ENCODE data around the gene BCL7B.
"Not testable (repeated sequence)": the region's sequence is repeated elsewhere in the genome, so short reads cannot be mapped to it uniquely, and the experiment has no call there.

BCL7B gene

DNA sequence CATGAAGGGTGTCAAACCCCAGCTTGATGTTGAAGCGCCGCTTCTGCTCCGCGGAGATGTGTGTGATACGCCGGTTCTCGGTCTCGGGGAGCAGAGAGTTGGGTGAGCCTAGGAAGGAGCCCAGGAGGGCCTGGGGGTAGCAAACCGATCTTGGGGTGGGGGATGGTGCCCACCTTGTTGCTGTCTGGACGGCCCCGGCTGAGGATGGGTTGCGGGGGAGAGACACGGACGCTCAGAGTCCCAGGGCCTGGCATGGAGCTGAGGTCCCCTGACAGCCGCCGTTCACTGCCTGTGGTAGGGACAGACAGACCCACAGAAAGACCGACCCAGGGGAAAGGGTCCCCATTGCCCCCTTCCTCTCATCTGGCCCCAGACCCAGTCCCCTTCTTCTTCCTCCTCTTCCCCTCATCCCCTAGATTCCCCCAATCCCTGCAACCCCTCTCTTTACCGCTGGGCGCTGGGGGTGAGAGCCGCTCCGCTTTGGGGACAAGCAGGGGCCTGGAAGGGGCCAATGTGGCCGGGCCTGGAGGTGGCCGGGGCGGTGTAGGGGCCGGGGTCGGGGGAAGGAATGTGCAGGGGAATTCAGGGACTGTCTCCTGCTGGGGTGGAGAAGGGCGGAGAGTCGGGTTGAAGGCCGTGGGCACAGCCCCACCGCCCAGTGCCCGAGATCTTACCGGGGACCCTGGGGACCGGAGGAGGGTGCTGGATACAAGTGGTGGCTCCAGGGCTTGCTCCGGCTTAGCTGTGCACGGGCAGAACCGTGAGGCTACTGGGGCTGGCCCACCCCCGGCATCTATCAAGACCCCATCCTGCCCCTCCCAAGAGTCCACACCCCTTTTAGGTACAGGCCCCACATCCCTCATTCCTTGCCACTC is 38.9 kb upstream of the BCL7B start:
- TF ChIP-seq, protein P1, sequence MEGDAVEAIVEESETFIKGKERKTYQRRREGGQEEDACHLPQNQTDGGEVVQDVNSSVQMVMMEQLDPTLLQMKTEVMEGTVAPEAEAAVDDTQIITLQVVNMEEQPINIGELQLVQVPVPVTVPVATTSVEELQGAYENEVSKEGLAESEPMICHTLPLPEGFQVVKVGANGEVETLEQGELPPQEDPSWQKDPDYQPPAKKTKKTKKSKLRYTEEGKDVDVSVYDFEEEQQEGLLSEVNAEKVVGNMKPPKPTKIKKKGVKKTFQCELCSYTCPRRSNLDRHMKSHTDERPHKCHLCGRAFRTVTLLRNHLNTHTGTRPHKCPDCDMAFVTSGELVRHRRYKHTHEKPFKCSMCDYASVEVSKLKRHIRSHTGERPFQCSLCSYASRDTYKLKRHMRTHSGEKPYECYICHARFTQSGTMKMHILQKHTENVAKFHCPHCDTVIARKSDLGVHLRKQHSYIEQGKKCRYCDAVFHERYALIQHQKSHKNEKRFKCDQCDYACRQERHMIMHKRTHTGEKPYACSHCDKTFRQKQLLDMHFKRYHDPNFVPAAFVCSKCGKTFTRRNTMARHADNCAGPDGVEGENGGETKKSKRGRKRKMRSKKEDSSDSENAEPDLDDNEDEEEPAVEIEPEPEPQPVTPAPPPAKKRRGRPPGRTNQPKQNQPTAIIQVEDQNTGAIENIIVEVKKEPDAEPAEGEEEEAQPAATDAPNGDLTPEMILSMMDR (IDR thresholded peaks at IDR 0.05): no peak
- no peak for DNase-seq (ENCODE audit: low spot score)
- Histone ChIP-seq H3K27ac (no peak overlapping the region), H3K4me3 (no peak overlapping the region)

DNA sequence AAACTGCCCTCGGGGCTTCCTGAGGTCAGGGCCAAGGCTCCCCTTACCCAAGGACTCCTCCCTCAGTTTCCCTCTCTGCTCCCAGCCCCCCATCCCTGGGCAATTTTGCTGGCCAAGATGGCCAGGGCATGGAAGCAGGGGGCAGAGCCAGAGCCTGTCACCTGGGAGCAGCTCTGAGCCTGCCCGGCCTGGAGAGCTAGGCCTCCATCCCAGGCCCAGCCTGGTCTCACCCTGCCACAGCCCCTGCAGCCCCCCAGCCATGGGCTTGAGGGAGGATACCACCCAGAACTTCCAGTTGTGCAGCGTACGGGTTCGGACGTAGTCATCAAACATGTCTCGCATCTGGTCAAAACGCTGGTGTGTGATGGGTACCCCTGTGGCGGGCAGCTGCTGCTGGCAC is 37.9 kb upstream of the BCL7B start:
- DNase-seq (ENCODE audit: low spot score): no peak
- Histone ChIP-seq H3K27ac (no peak overlapping the region), H3K4me3 (no peak overlapping the region)
- TF ChIP-seq, protein P1 (IDR thresholded peaks at IDR 0.05): no peak

DNA sequence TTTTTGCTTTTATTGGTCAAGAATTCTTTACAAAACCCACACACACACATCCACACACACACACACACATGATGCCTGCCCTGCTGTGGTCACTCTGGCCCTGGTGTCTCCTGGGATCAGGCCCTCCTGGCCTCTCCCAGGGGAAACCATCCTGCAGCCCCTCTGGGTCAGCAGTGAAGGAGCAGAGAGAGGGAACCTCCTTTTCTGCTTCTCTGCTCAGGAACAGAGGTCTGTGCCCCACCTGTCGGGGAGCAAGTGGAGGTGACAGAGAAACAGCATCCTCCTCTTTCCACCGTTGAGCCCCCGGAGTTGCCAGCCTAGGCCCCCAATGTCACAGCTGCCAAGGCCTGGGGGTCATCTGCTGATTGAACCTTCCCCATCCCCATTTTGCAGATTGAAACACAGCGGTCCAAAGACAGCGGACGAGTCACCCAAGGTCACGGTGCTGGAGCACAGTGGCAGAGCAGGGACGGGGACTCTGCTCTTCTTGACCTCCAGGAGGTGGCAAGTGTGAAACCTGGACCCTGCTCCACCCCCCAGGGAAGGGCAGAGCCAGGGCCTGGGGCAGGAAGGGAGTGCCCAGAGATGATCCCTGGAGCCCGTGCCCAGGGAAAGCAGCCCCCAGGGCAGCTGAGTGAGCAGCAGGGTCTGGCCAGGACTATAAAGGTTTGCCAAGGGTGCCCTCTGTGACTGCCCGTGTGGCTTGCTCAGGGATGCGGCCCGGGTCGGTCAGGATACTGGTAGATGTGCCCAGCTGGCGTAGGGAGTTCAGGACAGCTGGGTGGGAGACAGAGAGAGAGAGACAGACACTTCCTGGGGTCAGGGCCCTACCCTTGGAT is 35.9 kb upstream of the BCL7B start:
- TF ChIP-seq, protein P1 (IDR thresholded peaks at IDR 0.05): no peak
- no peak for DNase-seq (ENCODE audit: low spot score)
- no peak overlapping the region for H3K4me3 ChIP-seq
- H3K27ac ChIP-seq: no peak overlapping the region

DNA sequence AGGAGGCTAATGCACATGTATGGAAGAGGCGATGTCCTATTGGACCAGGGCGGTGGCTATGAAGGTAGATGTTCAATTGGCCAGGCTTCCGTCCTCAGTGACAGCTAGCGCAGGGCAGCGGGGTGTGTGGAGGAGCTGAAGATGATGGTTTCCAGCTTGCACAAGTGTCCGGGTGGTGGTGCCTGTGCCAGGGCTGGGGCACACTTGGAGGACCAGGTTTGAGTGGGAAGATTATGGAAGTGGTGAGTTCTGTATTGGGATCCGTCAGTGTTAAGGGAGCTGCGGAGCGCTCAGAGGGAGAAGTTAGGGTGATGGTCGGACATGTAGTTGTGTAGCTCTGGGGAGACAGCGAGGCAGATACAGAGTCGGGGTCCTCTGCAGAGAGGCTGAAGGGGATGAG is 29.4 kb upstream of the BCL7B start:
- TF ChIP-seq, protein P1 (IDR thresholded peaks at IDR 0.05): no peak
- H3K27ac ChIP-seq: no peak overlapping the region
- DNase-seq (ENCODE audit: low spot score): no peak
- H3K4me3 ChIP-seq: no peak overlapping the region

DNA sequence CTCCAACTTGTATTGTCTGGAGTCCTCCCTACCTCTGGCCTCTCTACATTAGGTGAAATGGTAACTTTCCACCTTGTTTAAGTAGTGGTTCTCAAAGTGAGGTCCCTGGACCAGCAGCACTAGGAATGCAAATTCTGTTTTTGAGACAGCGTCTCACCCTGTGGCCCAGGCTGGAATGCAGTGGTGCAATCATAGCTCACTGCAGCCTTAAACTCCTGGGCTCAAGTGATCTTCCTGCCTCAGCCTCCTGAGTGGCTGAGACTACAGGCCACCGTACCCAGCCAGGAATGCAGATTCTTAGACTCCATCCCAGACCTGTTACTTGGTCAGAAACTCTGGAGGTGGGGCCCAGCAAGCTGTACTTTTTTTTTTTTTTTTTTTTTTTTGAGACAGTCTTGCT is 27.7 kb upstream of the BCL7B start:
- Histone ChIP-seq H3K27ac (no peak overlapping the region), H3K4me3 (no peak overlapping the region)
- no peak for DNase-seq (ENCODE audit: low spot score)
- TF ChIP-seq, protein P1 (IDR thresholded peaks at IDR 0.05): no peak

DNA sequence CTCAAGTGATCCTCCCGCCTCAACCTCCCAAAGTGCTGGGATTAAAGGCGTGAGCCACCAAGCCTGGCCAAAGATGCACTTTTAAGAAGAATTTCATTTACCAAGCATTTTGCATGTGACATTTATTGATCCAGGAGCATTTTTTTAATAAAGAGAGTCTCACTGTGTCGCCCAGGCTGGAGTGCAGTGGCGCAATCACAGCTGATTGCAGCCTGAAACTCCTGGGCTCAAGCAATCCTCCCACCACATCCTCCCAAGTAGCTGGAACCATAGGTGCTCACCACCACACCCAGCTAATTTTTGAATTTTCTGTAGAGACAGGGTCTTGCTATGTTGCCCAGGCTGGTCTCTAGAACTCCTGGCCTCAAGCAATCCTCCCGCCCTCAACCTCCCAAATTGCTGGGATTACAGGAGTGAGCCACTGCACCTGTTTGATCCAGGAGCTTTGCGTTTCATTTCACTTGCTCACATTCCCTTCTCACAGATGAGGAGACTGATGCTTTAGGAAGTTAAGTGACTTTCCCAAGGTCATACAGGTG is 25.2 kb upstream of the BCL7B start:
- DNase-seq (ENCODE audit: low spot score): no peak
- Histone ChIP-seq H3K4me3 (no peak overlapping the region), H3K27ac (no peak overlapping the region)
- TF ChIP-seq, protein P1 (IDR thresholded peaks at IDR 0.05): no peak

DNA sequence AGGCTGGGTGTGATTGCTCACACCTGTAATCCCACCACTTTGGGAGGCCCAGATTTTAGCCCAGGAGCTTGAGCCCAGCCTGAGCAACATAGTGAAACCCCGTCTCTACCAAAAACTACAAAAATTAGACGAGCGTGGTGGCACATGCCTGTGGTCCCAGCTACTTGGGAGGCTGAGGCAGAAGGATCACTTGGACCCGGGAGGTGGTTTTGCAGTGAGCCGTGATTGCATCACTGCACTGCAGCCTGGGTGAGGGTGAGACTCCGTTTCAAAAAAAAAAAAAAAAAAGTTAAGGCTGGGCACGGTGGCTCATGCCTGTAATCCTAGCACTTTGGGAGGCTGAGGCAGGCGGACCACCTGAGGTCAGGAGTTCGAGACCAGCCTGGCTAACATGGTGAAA is 23.5 kb upstream of the BCL7B start:
- H3K4me3 ChIP-seq; H3K27ac ChIP-seq; DNase-seq (ENCODE audit: low spot score): not testable (repeated sequence)
